Measurements from ENCODE around the gene NCKIPSD. TPM values are rescaled to one million over a fixed set of nuclear protein-coding genes. Genes with fewer than 3 reads are reported as not detected.

Gene NCKIPSD
- total RNA-seq, 2 experiments from 2014 or later: 56.5 to 57.1 TPM

DNA sequence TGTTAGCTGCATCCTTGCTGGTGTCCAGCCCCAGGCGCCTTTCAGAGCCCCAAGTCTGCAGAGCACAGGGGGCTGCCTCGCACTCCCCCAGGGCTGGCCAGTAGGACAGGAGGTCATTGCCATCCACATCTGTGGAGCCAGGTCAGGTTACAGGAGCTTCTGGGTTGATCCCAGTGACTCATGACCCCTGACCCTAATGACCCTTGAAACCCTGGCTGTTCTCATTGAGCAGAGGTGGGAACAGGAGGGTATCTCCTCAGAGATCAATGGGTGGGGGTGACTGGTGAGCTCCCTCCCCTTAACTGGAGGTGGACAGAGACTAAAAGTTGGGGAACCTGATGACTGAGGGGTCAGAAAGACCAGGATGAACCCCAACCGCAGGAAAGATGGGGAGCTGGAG is 44.3 kb downstream of the NCKIPSD start:
- ATAC-seq: no peak
- POLR2A ChIA-PET: no interaction called here
- H3K9me3 Mint-ChIP-seq (ENCODE audit: insufficient read depth): no peaks in the 10 kb centered on the region
- H3K4me1 Mint-ChIP-seq (ENCODE audit: low read depth): peaks cover 9% of the 10 kb centered on the region
- H3K4me3 Mint-ChIP-seq: no peak overlapping the region
- CTCF ChIA-PET: no interaction called here
- no peaks in the 10 kb centered on the region for H3K27me3 Mint-ChIP-seq (ENCODE audit: low read depth)
- no peak overlapping the region for H3K27ac Mint-ChIP-seq
- H3K36me3 Mint-ChIP-seq (ENCODE audit: low read depth): peaks cover 11% of the 10 kb centered on the region
- DNase-seq: no peak

DNA sequence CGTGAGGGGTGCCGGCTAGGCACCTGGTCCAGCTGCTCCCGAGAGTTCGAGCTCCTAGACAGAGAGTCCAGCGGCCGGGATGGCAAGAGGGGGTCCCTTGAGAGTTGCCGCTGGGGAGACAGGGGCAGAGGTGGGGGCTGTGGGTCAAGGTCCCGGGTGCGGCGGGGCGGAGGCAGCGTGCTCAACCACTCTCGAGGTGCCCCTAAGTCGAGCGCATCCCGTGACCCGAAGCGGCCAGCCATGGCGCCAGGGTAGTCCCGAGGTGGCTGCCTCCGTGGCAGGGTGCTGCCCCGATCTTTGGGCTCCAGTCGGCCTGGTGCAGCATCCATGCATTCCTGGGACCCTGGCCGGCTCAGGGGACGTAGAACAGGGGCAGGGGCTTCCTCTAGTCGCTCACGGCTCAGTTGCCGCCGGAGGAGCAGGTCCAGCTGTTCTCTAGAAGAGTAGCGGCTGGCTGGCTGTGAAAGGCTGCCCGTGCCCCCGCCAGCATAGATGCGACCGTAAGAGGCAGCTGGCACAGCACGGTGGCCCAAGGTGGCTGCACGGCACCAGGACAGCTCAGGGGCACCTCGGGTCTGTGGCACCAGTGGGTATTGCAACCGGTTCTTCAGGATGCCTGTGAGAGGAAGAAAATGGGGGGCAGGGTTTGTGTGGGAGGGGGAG is 45.6 kb downstream of the NCKIPSD start:
- H3K4me3 Mint-ChIP-seq: no peak overlapping the region
- H3K9me3 Mint-ChIP-seq (ENCODE audit: insufficient read depth): no peaks in the 10 kb centered on the region
- H3K4me1 Mint-ChIP-seq (ENCODE audit: low read depth): peaks cover 17% of the 10 kb centered on the region
- ChIA-PET POLR2A (interaction anchor here (1.3 kb wide), 1 partner anchor 9 kb away, joined by 3 read pairs; no protein-coding TSS in a partner anchor), CTCF (no interaction called here)
- H3K27me3 Mint-ChIP-seq (ENCODE audit: low read depth): no peaks in the 10 kb centered on the region
- ATAC-seq (no peak), DNase-seq (no peak)
- H3K27ac Mint-ChIP-seq: no peak overlapping the region
- peaks cover 11% of the 10 kb centered on the region for H3K36me3 Mint-ChIP-seq (ENCODE audit: low read depth)

DNA sequence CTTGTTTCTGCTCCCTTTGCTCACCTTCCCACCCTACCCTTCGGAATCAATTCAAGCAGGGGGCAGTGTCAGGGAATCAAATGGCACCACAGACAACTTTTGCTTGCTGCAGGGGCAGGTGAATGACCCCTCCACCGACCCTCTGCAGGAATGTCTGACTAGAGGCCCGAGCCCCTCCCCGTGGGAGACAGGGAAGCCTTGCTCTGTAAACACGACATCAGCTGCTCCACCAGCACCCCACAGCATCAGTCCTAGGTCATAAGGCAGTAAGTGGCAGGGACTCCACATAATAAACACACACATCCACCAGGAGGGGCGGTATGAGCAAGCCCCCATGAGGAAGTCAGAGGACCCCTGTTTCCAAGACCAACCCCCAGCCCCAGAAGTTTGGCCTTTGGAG is 48.4 kb downstream of the NCKIPSD start:
- POLR2A ChIA-PET: no interaction called here
- Mint-ChIP-seq H3K27ac (peak overlapping the region; percentile 32), H3K4me3 (no peak overlapping the region), H3K27me3 (ENCODE audit: low read depth) (no peaks in the 10 kb centered on the region), H3K4me1 (ENCODE audit: low read depth) (peaks cover 30% of the 10 kb centered on the region), H3K9me3 (ENCODE audit: insufficient read depth) (no peaks in the 10 kb centered on the region), H3K36me3 (ENCODE audit: low read depth) (peaks cover 16% of the 10 kb centered on the region)
- DNase-seq: no peak
- CTCF ChIA-PET: interaction anchor here (3.6 kb wide), 1 partner anchor 80 kb away, joined by 23 read pairs; the partner anchor contains the start of gene PFKFB4
- no peak for ATAC-seq

GRCh38 chr3:48636149-48636655 is 49.5 kb downstream of the NCKIPSD start:
- ChIA-PET POLR2A (interaction anchor here (0.7 to 1.5 kb wide), 5 partner anchors 16 to 283 kb away, joined by 3 to 6 read pairs (median 3); partner anchors contain the start of gene IP6K2), CTCF (interaction anchor here (1.1 to 3.9 kb wide), 16 partner anchors 9 to 237 kb away, joined by 3 to 42 read pairs (median 5); partner anchors contain the start of genes NCKIPSD, PFKFB4 and UQCRC1)
- Mint-ChIP-seq H3K9me3 (ENCODE audit: insufficient read depth) (no peaks in the 10 kb centered on the region), H3K27me3 (ENCODE audit: low read depth) (no peaks in the 10 kb centered on the region), H3K4me1 (ENCODE audit: low read depth) (peaks cover 30% of the 10 kb centered on the region), H3K27ac (peak overlapping the region; percentile 87), H3K4me3 (peak overlapping the region; percentile 89), H3K36me3 (ENCODE audit: low read depth) (peaks cover 16% of the 10 kb centered on the region)
- no peak for DNase-seq
- no peak for ATAC-seq

DNA sequence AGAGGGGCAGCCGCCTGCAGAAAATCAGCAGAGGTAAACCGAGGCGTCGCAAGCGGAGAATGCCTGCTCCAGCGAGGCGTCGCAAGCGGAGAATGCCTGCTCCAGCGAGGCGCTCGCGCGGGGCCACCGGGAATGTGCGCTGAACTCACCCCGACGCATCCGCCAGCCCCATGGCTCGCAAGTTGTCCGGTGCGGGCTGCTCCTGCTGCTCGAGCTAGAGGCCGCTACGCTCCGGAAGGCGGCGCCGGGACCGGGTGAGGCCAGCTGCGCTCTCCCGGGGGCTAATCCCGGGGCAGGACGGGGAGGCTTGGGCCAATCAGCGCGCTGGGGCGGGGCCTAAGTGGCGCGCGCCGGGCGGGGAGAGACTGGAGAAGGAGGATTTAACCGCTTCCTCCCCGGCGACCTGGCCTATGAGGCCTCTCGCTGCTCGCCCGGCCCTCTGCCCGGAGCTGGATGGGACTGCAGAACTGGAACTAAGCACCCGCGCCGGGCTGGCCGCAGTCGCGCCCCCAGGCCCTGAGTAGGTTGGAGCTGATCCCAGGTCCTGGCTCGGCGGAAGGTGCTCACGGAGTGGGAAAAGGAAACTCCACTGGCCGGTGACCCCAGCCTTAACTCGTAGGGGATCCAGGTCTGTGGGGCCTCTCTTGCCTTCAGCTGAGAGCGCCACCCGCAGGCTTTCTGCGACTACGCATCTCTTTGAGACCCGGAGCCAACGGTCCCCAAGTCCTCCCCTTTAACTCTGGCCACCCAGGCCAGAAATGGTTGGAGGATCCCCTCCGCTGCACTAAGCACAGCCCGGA is 50.3 kb downstream of the NCKIPSD start, which contains the start of gene SLC26A6:
Gene SLC26A6 (minus strand): TSS at position 240 of the 800 bp plus-strand sequence. CDS start 68 bp downstream, at position 172.
- Mint-ChIP-seq H3K36me3 (ENCODE audit: low read depth) (peaks cover 16% of the 10 kb centered on the region), H3K27me3 (ENCODE audit: low read depth) (no peaks in the 10 kb centered on the region), H3K4me1 (ENCODE audit: low read depth) (peaks cover 30% of the 10 kb centered on the region), H3K9me3 (ENCODE audit: insufficient read depth) (no peaks in the 10 kb centered on the region), H3K27ac (peak within 1 kb of the TSS; percentile 87), H3K4me3 (peak within 1 kb of the TSS; percentile 89)
- ATAC-seq (peak; percentile 97), DNase-seq (peak; percentile 95)
- CTCF ChIA-PET: interaction anchor here (0.8 to 3.9 kb wide), 21 partner anchors 9 to 234 kb away, joined by 3 to 42 read pairs (median 4); partner anchors contain the start of genes NCKIPSD, PFKFB4 and UQCRC1
- POLR2A ChIA-PET: interaction anchor here (0.8 to 1.5 kb wide), 6 partner anchors 9 to 81 kb away, joined by 3 to 6 read pairs (median 3); partner anchors contain the start of gene IP6K2

DNA sequence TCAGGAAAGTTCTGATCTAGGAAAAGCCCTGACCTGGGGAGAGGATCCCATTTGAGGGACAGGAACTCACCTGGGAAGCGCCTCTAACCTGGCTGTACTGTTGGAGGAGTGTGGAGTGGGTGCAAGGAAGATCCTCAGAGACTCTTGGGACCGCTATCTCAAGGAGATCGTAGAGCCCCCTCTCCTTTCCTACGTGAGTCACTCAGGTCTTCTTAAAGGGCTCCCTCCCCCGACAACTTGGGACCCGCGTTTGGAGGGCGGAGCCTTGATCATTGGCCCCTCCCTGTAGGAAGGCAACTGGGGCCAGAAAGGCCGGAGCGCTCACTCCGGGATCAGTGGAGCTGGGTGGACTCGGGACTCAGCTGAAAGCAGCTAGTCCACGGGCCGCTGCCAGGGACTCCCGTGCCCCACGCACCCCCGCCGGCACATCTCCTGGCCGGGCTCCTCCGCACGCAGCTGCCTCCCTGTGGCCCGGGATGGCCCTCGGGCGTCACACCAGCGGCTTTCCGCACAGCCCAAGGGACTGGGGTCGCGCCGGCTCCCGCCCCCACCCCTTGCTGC is 51.0 kb downstream of the NCKIPSD start:
- CTCF ChIA-PET: interaction anchor here (0.9 to 3.9 kb wide), 17 partner anchors 11 to 234 kb away, joined by 3 to 42 read pairs (median 5); partner anchors contain the start of genes NCKIPSD, PFKFB4 and UQCRC1
- DNase-seq (peak; percentile 68), ATAC-seq (peak; percentile 31)
- Mint-ChIP-seq H3K27me3 (ENCODE audit: low read depth) (no peaks in the 10 kb centered on the region), H3K36me3 (ENCODE audit: low read depth) (peaks cover 18% of the 10 kb centered on the region), H3K9me3 (ENCODE audit: insufficient read depth) (no peaks in the 10 kb centered on the region), H3K4me3 (peak overlapping the region; percentile 89), H3K4me1 (ENCODE audit: low read depth) (peaks cover 30% of the 10 kb centered on the region), H3K27ac (peak overlapping the region; percentile 25)
- POLR2A ChIA-PET: interaction anchor here (0.6 to 1.5 kb wide), 6 partner anchors 8 to 386 kb away, joined by 3 to 6 read pairs (median 4); partner anchors contain the start of gene IP6K2

- Mint-ChIP-seq H3K9me3 (ENCODE audit: insufficient read depth) (no peaks in the 10 kb centered on the region), H3K27ac (no peak overlapping the region), H3K4me1 (ENCODE audit: low read depth) (peaks cover 30% of the 10 kb centered on the region), H3K27me3 (ENCODE audit: low read depth) (no peaks in the 10 kb centered on the region), H3K36me3 (ENCODE audit: low read depth) (peaks cover 23% of the 10 kb centered on the region), H3K4me3 (peak overlapping the region; percentile 89)
- POLR2A ChIA-PET: interaction anchor here (0.6 to 1.0 kb wide), 2 partner anchors 334 to 387 kb away, joined by 3 to 4 read pairs; no protein-coding TSS in a partner anchor
- CTCF ChIA-PET: interaction anchor here (2.3 to 3.9 kb wide), 5 partner anchors 10 to 233 kb away, joined by 7 to 42 read pairs (median 21); partner anchors contain the start of gene UQCRC1
- no peak for ATAC-seq
- DNase-seq: no peak
Measured at GRCh38 chr3:48633743-48634142, 52.0 kb downstream of the NCKIPSD start.

GRCh38 chr3:48633256-48633655 is 52.5 kb downstream of the NCKIPSD start:
- ChIA-PET CTCF (interaction anchor here (3.5 to 3.9 kb wide), 3 partner anchors 9 to 232 kb away, joined by 17 to 42 read pairs (median 21); no protein-coding TSS in a partner anchor), POLR2A (interaction anchor here (0.5 to 1.1 kb wide), 2 partner anchors 16 to 165 kb away, joined by 3 to 5 read pairs; no protein-coding TSS in a partner anchor)
- Mint-ChIP-seq H3K27ac (no peak overlapping the region), H3K9me3 (ENCODE audit: insufficient read depth) (no peaks in the 10 kb centered on the region), H3K27me3 (ENCODE audit: low read depth) (no peaks in the 10 kb centered on the region), H3K36me3 (ENCODE audit: low read depth) (peaks cover 25% of the 10 kb centered on the region), H3K4me1 (ENCODE audit: low read depth) (peaks cover 30% of the 10 kb centered on the region), H3K4me3 (peak overlapping the region; percentile 0)
- ATAC-seq (no peak), DNase-seq (no peak)

DNA sequence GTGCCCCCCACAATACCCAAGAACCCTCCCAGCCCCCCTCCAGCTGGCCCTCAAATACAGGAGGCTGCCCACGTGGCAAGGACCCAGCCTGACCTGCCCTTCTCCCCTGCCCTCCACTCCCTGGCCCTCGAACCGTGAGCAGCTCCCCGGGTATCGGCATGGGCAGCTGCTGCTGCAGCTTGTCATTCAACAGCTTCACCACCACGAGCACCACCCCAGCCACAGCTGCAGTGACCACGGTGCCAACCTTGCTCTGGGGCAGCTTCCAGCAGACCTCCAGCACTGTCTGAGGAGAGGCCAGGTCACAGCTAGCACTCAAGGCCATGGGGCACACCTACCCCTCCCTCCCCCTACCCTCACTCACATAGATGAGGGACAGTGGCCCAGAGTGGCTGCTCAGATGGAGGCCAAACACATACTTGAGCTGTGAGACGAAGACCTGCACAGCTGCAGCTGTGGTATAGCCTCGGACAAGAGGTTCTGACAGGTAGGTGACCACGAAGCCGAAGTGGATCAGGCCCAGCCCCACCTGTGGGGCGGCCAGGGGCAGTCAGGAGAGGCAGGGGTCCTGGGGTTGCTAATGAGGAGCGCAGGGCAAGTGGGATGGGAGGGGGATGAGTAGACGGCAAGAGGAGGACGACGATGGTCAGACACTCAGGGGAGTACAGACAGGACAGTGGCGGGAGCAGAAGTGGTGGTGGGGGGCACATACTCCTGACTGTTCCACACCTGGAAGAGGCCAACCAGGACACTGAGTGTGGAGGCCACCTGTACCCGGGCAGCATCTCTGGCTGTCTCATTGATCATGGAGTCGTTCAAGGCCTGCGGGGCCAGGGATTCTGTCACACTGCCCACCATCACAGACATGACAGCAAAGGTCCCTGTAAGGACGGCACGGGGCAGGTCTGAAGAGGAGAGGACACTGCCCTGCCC is 53.9 kb downstream of the NCKIPSD start:
- H3K27ac Mint-ChIP-seq: no peak overlapping the region
- H3K4me1 Mint-ChIP-seq (ENCODE audit: low read depth): peaks cover 26% of the 10 kb centered on the region
- H3K9me3 Mint-ChIP-seq (ENCODE audit: insufficient read depth): no peaks in the 10 kb centered on the region
- ATAC-seq (no peak), DNase-seq (no peak)
- H3K27me3 Mint-ChIP-seq (ENCODE audit: low read depth): no peaks in the 10 kb centered on the region
- POLR2A ChIA-PET: interaction anchor here (0.6 kb wide), 1 partner anchor 71 kb away, joined by 3 read pairs; no protein-coding TSS in a partner anchor
- no peak overlapping the region for H3K4me3 Mint-ChIP-seq
- CTCF ChIA-PET: no interaction called here
- H3K36me3 Mint-ChIP-seq (ENCODE audit: low read depth): peaks cover 32% of the 10 kb centered on the region

- peaks cover 38% of the 10 kb centered on the region for H3K36me3 Mint-ChIP-seq (ENCODE audit: low read depth)
- POLR2A ChIA-PET: no interaction called here
- no peak overlapping the region for H3K27ac Mint-ChIP-seq
- H3K4me1 Mint-ChIP-seq (ENCODE audit: low read depth): peaks cover 16% of the 10 kb centered on the region
- CTCF ChIA-PET: no interaction called here
- no peaks in the 10 kb centered on the region for H3K27me3 Mint-ChIP-seq (ENCODE audit: low read depth)
- ATAC-seq (no peak), DNase-seq (no peak)
- H3K9me3 Mint-ChIP-seq (ENCODE audit: insufficient read depth): no peaks in the 10 kb centered on the region
- no peak overlapping the region for H3K4me3 Mint-ChIP-seq
Measured at GRCh38 chr3:48630833-48631232, 54.9 kb downstream of the NCKIPSD start.
